Measurements from ENCODE around the gene THOP1.

Gene THOP1

GRCh38 chr19:2804156-2805004 is 19.1 kb downstream of the THOP1 start:
- DNase-seq (ENCODE audit: low spot score), result no peak

GRCh38 chr19:2805261-2805900 is 20.1 kb downstream of the THOP1 start:
- DNase-seq (ENCODE audit: low spot score), result no peak

GRCh38 chr19:2805991-2806649 is 20.8 kb downstream of the THOP1 start:
- DNase-seq (ENCODE audit: low spot score), result no peak

- DNase-seq (ENCODE audit: low spot score), result no peak
Observed at GRCh38 chr19:2806736-2807378, 21.6 kb downstream of the THOP1 start.

GRCh38 chr19:2807379-2808128 is 22.3 kb downstream of the THOP1 start:
- no peak for DNase-seq (ENCODE audit: low spot score)

GRCh38 chr19:2808129-2808941 is 23.0 kb downstream of the THOP1 start:
- DNase-seq (ENCODE audit: low spot score), result no peak

- DNase-seq (ENCODE audit: low spot score), result no peak
Observed at GRCh38 chr19:2809387-2810140, 24.3 kb downstream of the THOP1 start.

- no peak for DNase-seq (ENCODE audit: low spot score)
Observed at GRCh38 chr19:2810141-2811091, 25.1 kb downstream of the THOP1 start.

GRCh38 chr19:2811221-2811722 is 26.0 kb downstream of the THOP1 start:
- no peak for DNase-seq (ENCODE audit: low spot score)

GRCh38 chr19:2811735-2812413 is 26.6 kb downstream of the THOP1 start:
- no peak for DNase-seq (ENCODE audit: low spot score)

GRCh38 chr19:2812414-2813234 is 27.3 kb downstream of the THOP1 start:
- DNase-seq (ENCODE audit: low spot score), result no peak

- no peak for DNase-seq (ENCODE audit: low spot score)
Observed at GRCh38 chr19:2813235-2814160, 28.2 kb downstream of the THOP1 start.

GRCh38 chr19:2814426-2814825 is 29.1 kb downstream of the THOP1 start:
- DNase-seq (ENCODE audit: low spot score), result no peak

GRCh38 chr19:2815191-2815614 is 29.9 kb downstream of the THOP1 start:
- DNase-seq (ENCODE audit: low spot score), result no peak

GRCh38 chr19:2815923-2816322 is 30.6 kb downstream of the THOP1 start:
- no peak for DNase-seq (ENCODE audit: low spot score)

- DNase-seq (ENCODE audit: low spot score), result no peak
Observed at GRCh38 chr19:2816641-2817040, 31.3 kb downstream of the THOP1 start.

Measured in ecto neural progenitor cell (in vitro differentiated cells).